CD4-positive, alpha-beta T cell treated with Interferon gamma for 1 hour (primary cell): ENCODE measurements around the gene ADCY4.
A peak's percentile ranks its signal among the peaks of the same experiment; 100 is the strongest.

ENCODE experiments used
- DNase-seq: peaks from one replicate; pipeline ENCODE4 v3.0.0-alpha.2; 2020

The ADCY4 gene

DNA sequence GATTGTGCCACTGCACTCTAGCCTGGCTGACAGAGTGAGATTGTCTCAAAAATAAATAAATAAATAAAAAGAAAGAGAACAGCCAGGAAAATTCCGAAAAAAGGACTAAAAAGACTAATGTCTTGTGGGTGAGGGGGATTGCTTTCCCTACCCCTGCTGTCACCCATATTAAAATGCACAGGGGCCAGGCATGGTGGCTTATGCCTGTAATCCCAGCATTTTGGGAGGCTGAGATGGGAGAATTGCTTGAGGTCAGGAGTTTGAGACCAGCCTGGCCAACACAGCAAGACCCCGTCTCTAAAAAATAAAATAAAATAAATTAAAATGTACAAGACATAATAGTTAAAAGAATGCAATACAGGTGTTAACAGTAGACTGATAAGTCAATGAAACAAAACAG, 41.3 kb downstream of the ADCY4 start:
- DNase-seq: no peak

DNA sequence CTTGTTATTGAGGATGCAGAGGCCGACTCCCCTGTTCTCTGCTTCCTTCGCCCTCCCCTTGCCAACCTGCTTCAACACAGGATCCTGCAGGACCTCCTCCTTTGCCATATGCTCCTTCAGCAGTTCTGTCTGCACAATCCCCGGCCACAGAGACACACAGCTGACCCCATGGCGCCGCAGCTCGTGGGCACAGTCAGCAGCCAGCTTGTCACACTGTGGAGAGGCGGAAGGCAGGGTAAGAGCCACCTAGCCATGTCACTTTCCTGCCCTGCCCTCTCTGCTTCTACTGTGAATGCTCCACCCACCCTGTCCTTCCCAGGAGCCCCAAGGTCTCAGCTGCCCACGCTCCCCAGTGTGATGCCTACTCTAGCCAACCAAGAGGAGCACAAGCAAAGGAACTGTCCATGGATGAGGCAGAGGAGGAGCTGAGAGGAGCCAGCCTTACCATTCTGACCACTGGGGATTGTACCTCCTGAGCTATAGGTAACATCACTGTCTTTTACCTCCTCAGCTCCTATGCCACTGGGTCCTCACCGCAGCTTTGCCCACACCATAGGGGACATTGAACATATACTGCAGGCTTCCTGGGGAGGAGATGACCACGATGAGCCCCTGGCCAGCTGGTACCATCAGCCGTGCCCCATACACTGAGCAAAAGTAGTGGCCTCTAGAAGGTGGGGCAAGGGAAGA, 42.6 kb downstream of the ADCY4 start:
- DNase-seq: no peak

DNA sequence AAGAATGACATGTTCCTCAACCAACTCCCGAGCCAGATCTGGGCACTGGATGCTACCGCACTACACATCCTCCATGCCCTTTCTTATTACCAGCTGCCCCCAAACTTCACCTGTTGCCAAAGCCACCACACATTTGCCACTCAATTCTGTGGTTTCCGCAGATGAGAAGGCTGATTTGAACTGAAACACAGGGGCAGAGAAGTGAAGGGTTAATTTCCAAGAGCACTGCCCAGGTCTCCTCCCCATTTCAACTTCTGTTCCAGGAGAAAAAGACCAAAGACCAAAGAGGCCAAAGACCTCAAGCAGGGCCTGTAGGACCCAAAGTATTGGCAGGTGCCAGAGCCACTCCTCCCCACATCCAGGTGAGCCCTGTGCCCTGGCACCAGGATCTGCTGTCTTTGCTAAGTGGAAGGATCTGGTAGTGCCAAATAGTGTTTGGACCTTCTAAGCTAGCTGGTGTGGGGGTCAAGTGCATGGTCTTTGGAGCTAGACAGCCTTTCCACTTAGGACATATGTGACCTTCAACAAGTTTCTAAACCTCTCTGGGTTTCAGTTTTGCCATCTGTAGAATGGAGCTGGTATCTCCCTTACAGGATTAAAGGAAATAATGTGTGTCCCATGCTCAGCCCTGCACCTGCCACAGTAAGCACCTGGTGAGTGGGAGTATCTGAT, 43.3 kb downstream of the ADCY4 start:
- DNase-seq: no peak

DNA sequence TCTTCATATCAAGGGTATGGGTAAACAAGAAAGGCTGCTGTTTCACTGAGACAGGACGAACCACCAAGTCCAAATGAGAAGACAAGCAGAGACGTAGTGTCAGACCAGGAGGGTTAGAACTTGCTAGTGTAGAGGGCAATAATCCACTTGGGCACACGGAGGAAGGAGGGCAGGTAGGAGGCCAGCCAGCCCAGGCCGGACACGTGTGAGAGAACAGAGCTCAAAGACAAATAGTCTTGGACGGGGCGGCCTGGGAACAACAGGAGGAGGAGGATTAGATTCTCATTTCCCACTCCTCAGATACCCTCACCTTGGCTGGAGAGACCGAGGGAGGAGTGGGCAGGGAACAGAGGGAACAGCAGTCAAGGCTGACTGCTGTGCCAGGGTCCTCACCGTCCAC, 44.1 kb downstream of the ADCY4 start:
- no peak for DNase-seq

DNA sequence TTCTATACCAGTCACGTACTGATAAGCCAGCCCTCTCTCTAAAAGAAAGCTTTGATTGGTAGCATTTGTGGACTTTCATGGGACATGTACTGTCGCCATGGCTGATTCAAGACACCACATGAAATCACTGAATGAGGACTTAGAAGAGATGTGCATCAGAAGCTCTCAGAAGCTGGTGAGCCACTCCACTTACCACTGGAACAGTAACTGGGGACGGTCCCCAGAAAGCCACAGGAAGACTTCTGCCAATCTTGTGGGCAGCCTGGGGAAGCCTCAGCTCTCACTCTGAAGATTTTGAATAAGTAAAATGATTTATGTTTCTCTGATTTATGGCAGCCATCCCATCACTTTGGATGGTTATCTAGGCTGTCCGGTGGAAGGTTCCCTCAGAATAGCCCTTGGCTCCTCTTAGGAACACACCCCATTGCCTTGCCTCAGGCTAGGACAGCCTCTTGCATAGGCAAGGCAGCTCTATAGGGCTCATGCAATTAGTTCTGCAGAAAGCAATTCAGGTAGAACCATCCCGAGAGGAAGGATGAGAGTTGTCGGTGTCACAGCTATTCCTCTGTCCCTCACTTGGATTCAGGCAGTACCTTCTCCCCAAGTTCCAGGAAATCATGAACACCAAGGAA, 45.1 kb downstream of the ADCY4 start:
- DNase-seq: no peak

DNA sequence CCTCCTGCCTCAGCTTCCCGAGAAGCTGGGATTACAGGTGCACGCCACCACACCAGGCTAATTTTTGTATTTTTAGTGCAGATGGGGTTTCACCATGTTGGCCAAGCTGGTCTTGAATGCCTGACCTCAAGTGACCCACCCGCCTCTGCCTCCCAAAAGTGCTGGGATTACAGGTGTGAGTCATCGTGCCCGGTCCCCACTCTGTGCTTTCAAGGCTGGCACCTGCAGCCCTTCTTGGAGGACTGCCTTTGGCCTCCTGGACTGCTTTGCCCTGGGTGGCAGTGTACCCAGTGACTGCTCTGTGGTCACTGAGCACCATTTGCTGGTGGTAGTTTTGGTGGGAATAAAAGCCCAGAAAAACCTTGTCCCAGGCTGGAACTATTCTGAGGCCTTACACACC, 47.9 kb downstream of the ADCY4 start:
- DNase-seq: no peak

DNA sequence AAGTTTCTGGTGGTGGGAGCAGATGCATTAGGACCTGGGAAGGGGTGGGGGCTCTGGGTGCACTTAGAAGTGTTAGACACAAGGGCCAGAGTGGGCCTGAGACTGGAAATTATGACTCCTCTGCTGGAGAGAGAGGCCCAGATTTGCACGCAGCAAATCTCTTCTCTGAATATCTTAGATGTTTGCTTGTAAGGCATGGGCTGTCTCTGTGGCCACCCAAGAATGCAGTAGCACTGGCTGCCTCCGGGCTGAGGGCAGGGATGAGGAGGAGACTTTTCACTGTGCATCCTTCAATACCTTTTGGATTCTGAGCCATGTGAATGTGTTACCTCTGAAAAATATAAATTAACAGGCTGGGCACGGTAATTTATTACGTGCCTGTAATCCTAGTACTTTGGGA, 49.5 kb downstream of the ADCY4 start:
- no peak for DNase-seq

DNA sequence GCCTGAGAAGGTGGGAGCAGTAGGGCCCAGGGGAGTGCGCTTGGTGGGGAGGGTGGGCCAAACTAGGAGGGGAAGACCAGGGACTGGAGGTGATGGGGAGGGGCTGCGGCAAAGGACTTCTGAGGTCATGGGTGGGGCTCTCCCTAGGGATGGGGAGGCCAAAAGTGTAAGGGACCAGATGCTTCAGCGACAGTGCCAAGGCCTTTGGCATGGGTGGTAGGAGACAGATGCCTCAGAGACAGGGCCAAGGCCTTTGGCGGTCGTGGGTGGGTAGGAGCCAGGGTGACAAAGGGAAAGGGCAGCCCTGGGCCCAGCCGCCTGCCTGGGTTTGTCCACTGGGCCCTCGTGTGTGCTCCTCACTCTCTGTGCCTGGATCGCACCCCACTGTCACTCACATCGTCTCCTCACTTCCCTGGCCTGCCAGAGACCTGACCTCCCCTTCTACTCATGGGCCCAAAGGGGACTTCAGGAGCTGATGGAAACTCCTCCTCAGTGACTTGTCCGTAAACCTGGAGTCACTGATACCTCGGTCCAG, 50.3 kb downstream of the ADCY4 start:
- no peak for DNase-seq

DNA sequence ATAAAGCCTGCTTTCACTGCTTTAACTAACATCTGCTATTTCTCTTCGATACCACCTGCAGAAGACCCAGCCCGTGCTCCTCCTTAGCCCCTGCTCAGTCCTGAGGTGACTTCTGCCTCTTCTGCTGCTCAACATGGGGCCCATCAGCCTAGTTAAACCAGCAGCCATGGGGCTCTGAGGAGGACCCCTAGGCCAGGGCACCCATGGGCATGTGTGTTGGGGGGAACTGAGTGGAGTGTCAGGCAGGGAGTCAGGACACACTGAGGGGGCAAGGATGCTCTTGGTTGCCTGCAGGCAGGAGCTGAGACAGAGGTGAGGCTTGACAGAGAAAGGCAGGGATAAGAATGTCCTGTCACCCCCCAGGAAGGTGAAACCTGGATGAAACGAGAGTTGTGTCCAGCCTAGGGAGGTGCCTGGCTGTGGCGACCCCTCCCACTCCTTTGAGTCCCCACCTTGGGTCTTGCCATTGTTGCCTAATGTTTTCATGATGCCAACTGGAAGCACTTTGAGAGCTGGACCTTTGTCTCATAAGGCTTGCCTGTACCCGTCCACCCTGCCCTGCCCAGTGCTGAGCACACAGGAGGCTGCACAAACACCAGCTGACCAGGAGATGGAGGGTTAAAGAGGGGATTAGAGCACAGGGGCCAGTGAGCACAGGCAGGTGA, 50.9 kb downstream of the ADCY4 start:
- DNase-seq: no peak

DNA sequence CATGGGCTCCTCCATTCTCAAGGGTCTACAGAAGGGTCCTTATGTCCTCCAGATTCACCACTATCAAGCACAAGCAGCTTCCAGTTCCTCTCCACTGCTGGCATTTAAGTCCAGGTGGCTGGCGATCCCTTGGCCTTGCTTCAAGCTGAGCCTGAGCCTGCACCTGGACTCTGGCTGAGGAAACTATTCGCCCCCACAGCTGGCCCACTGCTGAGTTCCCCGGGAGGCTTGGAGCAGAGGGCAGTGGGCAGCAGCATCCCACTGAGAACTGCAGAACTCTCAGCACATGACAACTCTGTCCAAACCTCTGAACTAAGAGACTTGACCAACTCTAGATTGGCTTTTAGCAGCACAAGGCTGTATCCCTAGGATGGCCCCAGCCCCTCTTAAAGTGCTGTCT, 52.1 kb downstream of the ADCY4 start:
- DNase-seq: no peak

DNA sequence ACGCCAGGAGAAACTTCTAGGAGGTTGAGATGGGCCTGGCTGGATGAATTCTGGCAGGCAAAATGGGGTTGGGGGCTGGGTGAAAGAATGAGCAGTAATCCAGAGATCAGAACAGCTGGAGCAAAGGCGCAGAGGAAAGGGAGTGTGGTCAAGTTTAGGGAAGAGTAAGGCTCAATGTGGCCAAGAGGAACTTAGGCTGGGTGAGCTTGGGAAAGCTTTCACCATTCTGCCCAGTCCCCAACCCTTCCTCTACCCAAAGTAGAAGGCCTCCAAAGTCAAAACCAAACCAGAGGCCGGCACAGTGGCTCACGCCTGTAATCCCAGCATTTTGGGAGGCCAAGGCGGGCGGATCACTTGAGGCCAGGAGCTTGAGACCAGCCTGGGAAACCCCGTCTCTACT, 53.2 kb downstream of the ADCY4 start:
- DNase-seq: no peak

DNA sequence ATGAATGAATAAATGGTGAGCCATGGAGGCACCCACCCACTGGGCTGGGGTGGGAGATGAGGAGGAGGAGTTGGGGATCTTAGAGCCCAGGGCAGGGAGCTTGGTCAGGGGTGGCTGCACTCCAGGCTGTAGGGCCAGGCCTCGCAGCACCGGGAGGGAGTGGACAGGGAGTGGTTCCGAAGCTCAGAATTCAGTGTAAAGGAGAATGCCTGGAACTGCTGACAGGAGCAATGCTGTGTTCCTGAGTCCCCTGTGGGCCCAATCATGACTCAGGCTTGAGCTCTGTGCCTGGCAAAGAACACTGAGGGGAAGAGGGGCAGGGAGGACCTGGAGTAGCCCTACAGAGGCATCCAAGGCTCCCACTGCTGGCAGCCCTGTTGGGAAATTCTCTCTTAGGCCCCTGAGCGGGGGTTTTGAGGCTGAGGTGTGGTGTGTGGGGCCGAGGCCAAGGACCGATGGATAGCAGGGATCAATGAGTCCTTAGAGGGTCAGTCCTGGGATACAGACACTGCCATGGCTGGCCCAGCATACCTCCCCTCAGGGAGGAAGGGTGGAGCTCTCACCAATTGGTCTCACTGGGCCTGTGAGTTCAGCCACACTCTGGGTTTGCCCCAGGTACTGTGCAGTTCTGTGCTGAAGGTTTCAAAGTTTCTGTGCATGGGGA, 53.9 kb downstream of the ADCY4 start:
- no peak for DNase-seq

DNA sequence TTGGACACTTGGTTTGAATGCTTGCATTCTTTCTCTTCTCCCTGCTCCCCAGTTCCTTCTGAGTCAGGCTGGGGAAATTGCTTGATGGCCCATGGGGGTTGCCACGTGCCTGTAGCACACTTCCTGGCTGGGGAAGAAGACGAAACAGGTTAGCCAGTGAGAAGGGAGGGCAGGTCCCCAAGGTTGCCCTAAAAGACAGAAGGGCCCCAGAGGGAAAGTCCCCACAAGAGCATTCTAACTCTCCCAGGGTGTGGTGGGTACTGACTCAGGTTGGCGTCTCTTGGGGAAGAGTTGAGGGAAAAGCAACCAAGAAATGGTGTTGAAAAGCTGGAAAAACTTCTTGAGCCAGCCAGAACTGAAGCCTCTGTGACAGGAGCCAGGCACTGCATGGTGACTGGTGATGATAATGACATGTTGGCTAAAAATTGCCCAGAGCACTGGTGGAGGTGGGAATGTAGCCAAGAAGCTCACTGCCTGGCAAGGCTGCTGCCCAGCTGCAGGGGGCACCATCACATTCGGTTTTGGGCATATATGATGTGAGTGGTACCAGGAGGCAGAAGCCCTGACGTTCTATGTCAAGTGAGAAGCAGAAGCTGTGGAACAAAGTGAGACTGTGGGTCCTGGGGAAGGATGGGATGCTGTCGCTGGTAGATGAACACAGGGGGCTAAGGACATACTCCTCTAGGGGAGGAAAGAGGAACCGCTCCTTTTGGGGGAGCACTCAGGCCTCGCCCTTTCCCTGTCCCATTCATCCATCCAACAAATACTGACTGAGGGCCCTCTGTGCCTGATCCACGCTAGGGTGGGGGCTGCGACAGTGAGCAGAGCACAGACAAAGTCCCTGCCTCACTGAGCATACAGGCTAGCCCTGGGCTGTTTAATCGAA, 55.3 kb downstream of the ADCY4 start:
- peak; percentile 61 for DNase-seq

DNA sequence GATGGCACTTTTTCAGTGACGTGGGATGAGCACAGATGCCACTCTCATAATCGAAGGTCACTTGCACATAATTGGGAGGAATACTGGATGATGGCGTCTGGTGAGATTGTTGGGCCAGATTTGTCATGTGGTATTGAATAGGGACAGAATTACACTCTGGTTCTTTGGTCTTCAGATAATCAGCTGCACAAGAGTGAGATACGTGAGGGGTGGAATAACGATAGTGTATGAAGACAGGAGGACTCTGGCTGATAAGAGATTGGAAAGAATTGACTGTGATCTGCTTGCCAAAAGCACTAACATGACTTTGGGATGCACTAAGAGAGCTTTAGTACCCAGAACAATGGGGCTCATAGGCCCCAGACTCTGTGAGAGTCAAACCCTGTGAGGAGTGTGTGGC, 56.4 kb downstream of the ADCY4 start:
- no peak for DNase-seq

DNA sequence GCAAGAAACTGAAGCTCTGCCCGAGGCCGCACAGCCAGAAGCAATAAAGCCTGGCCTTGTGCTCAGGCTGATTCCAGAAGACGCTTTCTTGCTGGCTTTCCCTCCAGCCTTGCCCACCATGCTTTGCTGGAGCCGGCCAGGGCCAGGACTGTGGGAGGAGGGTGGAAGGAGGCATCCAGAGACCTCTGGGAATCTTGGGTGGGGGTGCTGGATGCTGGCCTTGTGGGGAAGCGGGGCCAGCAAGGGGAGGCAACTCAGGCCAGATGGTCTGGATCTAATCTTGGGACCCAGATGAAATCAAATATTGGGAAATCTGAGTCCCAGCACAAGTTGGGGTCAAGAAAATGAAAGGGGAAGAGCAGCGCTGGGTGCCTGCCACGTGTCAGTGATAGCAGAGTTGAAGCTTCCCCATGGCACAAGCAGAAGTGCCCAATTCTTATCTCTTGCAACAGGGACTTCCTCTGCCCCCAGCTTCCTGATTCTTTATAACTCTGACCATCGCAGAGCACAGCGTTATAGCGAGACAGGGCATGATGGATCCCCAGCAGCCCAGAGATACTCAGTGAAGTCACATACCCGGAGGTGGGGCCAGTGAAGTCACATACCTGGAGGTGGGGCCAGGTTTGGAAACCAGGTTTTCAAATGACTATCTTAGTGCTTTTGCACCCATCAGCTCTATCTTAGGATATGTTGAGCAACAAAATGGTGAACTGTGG, 57.1 kb downstream of the ADCY4 start:
- peak; percentile 53 for DNase-seq

DNA sequence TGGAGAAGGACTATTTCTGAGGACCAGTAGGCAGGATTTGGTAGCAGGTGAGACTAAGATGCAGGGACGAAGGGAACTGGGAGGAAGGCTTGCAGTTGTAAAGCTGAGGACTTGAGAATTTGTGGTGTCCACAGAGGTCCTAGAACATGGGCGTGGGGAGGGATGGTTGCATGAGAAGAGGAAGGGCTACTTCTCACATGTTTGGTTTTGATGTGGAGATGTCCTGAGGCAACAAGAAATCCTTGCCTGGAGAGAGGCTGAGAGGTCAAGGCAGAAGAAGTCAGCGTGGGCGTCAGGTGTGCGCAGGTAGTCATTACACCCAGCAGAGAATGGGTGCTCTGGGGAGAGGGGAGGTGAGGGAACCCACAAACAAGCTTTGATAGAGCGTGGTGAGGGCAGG, 57.8 kb downstream of the ADCY4 start:
- DNase-seq: no peak

DNA sequence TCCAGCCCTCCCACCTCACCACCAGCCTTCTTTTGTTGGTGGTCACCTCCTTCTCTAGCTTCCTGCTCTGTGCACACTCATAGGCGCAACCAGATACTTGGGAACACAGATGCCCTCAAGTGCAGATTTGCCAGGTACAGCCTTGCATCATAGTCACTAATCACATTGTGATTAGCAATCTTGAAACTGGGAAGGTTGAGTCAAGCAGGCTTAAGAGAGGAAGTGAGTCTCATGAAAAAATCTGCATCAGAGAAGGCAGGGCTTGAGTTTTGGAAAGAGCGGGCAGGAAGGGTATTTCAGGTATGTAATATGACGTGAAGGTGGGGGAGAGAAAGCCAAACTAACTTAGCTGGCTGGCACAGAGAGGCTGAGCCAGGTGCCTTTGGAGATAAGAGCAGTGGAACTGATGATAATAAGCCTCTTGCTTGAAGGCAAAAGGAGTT, 60.7 kb downstream of the ADCY4 start:
- peak; percentile 48 for DNase-seq

DNA sequence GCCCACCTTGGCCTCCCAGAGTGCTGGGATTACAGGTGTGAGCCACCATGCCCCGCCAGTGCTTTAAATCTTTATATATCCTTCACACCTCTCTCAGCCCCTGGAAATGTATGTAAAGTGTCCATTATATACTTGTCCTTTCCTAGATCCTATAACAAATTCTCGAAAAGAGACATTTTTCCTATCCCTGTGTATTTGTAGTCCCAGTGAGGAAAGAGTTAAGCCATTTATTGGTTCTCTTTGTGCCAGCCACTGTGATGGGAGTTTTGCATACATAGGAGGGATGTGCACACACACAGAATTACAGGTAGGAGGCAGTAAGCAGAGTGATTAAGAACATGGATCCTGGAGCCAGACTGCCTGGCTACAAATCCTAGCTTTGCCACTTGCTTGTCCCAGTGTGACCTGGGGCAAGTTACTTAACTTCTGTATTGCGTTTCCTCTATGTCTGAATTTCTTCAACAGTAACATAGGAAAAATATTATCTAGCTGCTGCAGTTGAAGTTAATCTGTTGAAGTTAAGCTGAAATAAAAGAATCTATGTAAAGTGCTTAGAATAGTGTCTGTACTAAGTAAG, 61.4 kb downstream of the ADCY4 start:
- DNase-seq: no peak

DNA sequence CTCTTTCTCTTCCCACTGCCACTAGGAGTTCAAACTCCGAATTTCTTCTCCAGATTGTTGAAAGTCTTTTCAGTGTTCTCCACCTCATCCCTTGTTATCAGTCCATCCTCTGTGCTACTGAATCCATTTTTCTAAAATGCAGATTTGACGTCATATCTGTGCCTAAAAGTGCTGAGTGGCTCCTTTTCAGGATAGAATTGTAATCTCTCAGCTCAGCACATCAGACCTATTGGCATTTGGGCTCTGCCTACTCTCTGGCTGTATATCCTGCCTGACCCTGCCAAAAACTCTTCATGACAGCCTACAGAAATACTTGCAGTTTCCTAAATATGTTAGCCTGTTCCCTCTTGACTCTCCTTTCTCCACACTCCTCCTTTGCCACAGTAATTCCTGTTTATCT, 62.4 kb downstream of the ADCY4 start:
- no peak for DNase-seq

DNA sequence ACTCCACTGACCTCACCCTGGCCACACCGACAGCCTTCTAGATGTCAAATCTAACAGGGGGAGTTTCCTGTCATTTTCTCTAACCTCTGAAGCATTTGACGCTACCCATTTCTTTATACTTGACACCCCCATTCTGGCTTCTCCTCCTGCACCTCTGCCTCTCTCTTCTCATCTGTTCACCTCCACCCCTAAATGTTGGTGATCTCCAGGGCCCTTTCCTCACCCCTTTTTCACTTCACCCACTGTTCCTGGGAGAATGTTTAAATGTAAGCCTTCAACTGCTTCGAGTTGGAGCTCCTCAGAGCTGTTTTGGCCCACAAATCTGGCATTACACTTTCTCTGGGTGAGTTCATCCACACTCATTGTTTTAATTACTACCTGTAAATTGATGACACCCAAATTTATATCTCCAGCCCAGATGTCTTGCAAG, 63.0 kb downstream of the ADCY4 start:
- no peak for DNase-seq
